Fibroblast of lung (primary cell): ENCODE data around the gene NUDT5. TPM values are rescaled to one million over a fixed set of nuclear protein-coding genes. Genes with fewer than 3 reads are reported as not detected.
A peak's percentile ranks its signal among the peaks of the same experiment; 100 is the strongest.

Source experiments
- DNase-seq, 2 donors: peaks; one replicate each; pipeline versions ENCODE4 v3.0.0 to v3.0.0-alpha.2; 2010; ENCODE audit warnings: low read depth in 2 of 2
- H2AFZ ChIP-seq: 2 replicates; pipeline ENCODE4 v1.5.1; 2012; ENCODE audit warnings: low read length, control low read depth, inconsistent platforms
- H3K27ac ChIP-seq: 2 replicates; pipeline ENCODE4 v1.5.1; 2011; ENCODE audit warnings: low read length, control low read depth; ENCODE audit not compliant: insufficient read depth
- H3K27me3 ChIP-seq: 2 replicates; pipeline ENCODE4 v1.5.1; 2011; ENCODE audit warnings: mild to moderate bottlenecking, low read length; ENCODE audit not compliant: control insufficient read depth, insufficient read depth
- H3K36me3 ChIP-seq: 2 replicates; pipeline ENCODE4 v1.5.1; 2011; ENCODE audit warnings: low read length; ENCODE audit not compliant: control insufficient read depth, insufficient read depth
- H3K4me1 ChIP-seq: 2 replicates; pipeline ENCODE4 v1.5.1; 2011; ENCODE audit warnings: low read length; ENCODE audit not compliant: control insufficient read depth, insufficient read depth; ENCODE audit errors: extremely low read depth
- H3K4me2 ChIP-seq: 2 replicates; pipeline ENCODE4 v1.5.1; 2011; ENCODE audit warnings: low read length, control low read depth; ENCODE audit not compliant: insufficient read depth; ENCODE audit errors: extremely low read depth
- H3K4me3 ChIP-seq, 4 experiments: fragments of 200-600 bp in 1 of 4; sonication (generic) in 1 of 4; replicated peaks in 1 of 4; 2 replicates each; pipeline ENCODE4 v1.5.1; 2011 to 2016; ENCODE audit warnings: low read length in 4 of 4, low read depth in 3 of 4, mild to moderate bottlenecking in 3 of 4, control low read depth in 2 of 4, inconsistent platforms in 1 of 4, mixed read lengths in 1 of 4; ENCODE audit not compliant: insufficient read depth in 1 of 4; ENCODE audit errors: control extremely low read depth in 1 of 4
- H3K79me2 ChIP-seq: 2 replicates; pipeline ENCODE4 v1.5.1; 2012; ENCODE audit warnings: mild to moderate bottlenecking, low read length, inconsistent platforms; ENCODE audit not compliant: control insufficient read depth, insufficient read depth
- H3K9ac ChIP-seq: 2 replicates; pipeline ENCODE4 v1.5.1; 2011; ENCODE audit warnings: mild to moderate bottlenecking, low read length, control low read depth; ENCODE audit not compliant: insufficient read depth
- H3K9me3 ChIP-seq: 2 replicates; pipeline ENCODE4 v1.5.1; 2012; ENCODE audit warnings: low read depth, low read length; ENCODE audit not compliant: control insufficient read depth, insufficient read depth
- H4K20me1 ChIP-seq: 2 replicates; pipeline ENCODE4 v1.5.1; 2011; ENCODE audit warnings: low read length; ENCODE audit not compliant: control insufficient read depth, insufficient read depth; ENCODE audit errors: extremely low read depth
- CTCF ChIP-seq, 2 donors: IDR thresholded peaks in 1 of 2; conservative IDR thresholded peaks in 1 of 2; 1 replicate in 1 of 2; 2 replicates in 1 of 2; pipeline ENCODE4 v1.5.1; 2011 to 2012; ENCODE audit warnings: low read length in 2 of 2, control low read depth in 1 of 2, inconsistent platforms in 1 of 2, low read depth in 1 of 2, mild to moderate bottlenecking in 1 of 2
- EZH2 ChIP-seq: IDR thresholded peaks from 2 replicates; pipeline ENCODE4 v1.5.1; 2012; ENCODE audit warnings: low read length, control low read depth, mild to moderate bottlenecking; ENCODE audit errors: missing control alignments
- polyA plus RNA-seq, 2 donors: library from polyadenylated mRNA; depleted of rRNA in 1 of 2; stranded (reverse) in 1 of 2; unstranded in 1 of 2; fragments of >200 nt; gene quantifications; 2 replicates each; pipeline ENCODE4 v1.2.1, GENCODE V29; 2011 to 2012; ENCODE audit warnings: missing spikeins in 1 of 2
- total RNA-seq: library from RNA; depleted of rRNA; stranded (reverse); fragments of >200 nt; gene quantifications from 2 replicates; pipeline ENCODE4 v1.2.1, GENCODE V29; 2014

The NUDT5 gene
- total and polyA plus RNA-seq, 2 donors (not counting 1 experiment from before 2014, with no cell fraction given), result 58.8 to 69.4 TPM

GRCh38 chr10:12198156-12198555 is 2.5 kb upstream of the NUDT5 start:
- H3K27ac ChIP-seq, result no peak overlapping the region
- no peak overlapping the region for H2AFZ ChIP-seq
- no peaks in the 10 kb centered on the region for H3K9me3 ChIP-seq
- H3K4me3 ChIP-seq, result no peak overlapping the region
- H3K79me2 ChIP-seq, result peaks cover 69% of the 10 kb centered on the region
- TF ChIP-seq EZH2, result no peak
- TF ChIP-seq CTCF (conservative IDR thresholded peaks at IDR 0.05 in 1 of 2, IDR thresholded peaks at IDR 0.05 in 1 of 2; ENCODE audit: low read depth in 1 of 2, low read length in 2 of 2), result no peak
- peaks cover 4% of the 10 kb centered on the region for H3K4me1 ChIP-seq
- H3K4me2 ChIP-seq, result no peak overlapping the region
- no peak for DNase-seq
- H3K27me3 ChIP-seq, result no peaks in the 10 kb centered on the region
- H3K36me3 ChIP-seq, result peaks cover 6% of the 10 kb centered on the region
- H4K20me1 ChIP-seq, result peaks cover 3% of the 10 kb centered on the region
- H3K9ac ChIP-seq, result no peak overlapping the region

DNA sequence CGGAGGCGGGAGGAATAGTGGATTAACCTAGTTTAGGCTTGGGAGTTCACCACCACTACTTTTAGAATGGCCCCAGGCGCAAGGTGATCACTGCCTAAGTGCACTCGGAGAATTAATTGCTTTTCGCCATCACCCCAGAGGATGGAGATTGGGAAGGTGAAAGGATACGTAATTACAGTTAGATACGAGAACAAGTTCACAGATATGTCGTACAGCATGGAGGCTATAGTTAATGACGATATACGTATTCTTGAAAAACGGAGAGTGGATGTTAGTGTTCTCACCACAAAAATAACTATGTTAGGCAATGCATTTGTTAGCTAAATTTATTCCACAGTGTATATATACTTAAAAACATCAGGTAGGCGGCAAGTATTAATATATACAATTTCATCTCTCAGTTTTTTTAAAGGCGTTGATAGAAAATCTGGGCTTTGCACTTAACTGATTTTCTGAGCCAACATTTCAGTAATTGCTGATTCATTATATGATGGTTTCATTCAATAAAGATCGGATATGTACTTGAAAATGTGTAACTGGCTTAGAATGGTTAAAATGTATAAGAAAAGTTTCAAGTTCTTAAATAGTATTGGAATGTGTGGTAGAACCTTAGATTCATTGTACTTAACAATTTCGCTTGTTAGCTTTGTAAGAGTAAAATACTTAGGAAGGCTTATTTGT is 980 bp upstream of the NUDT5 start:
- no peak for DNase-seq
- H3K4me1 ChIP-seq, result peaks cover 6% of the 10 kb centered on the region
- H3K9me3 ChIP-seq, result no peaks in the 10 kb centered on the region
- H3K4me3 ChIP-seq, result peak overlapping the region; percentile 75 to 99 (median 93)
- peak overlapping the region; percentile 88 for H3K4me2 ChIP-seq
- peaks cover 74% of the 10 kb centered on the region for H3K79me2 ChIP-seq
- peaks cover 3% of the 10 kb centered on the region for H4K20me1 ChIP-seq
- peaks cover 3% of the 10 kb centered on the region for H3K36me3 ChIP-seq
- peak overlapping the region; percentile 90 for H3K27ac ChIP-seq
- TF ChIP-seq EZH2 (no peak), CTCF (conservative IDR thresholded peaks at IDR 0.05 in 1 of 2, IDR thresholded peaks at IDR 0.05 in 1 of 2; ENCODE audit: low read depth in 1 of 2, low read length in 2 of 2) (no peak)
- no peaks in the 10 kb centered on the region for H3K27me3 ChIP-seq
- peak overlapping the region; percentile 74 for H2AFZ ChIP-seq
- H3K9ac ChIP-seq, result peak overlapping the region; percentile 81

GRCh38 chr10:12195281-12195602 is 449 bp downstream of the NUDT5 start:
- Histone ChIP-seq H3K27me3 (no peaks in the 10 kb centered on the region), H3K79me2 (peaks cover 77% of the 10 kb centered on the region), H4K20me1 (peaks cover 3% of the 10 kb centered on the region), H3K36me3 (peaks cover 1% of the 10 kb centered on the region), H3K4me1 (peaks cover 6% of the 10 kb centered on the region), H2AFZ (peak overlapping the region; percentile 90), H3K9ac (peak overlapping the region; percentile 81), H3K9me3 (no peaks in the 10 kb centered on the region), H3K4me2 (peak overlapping the region; percentile 61), H3K27ac (peak overlapping the region; percentile 90), H3K4me3 (peak overlapping the region; percentile 75 to 99 (median 93))
- TF ChIP-seq CTCF (conservative IDR thresholded peaks at IDR 0.05 in 1 of 2, IDR thresholded peaks at IDR 0.05 in 1 of 2; ENCODE audit: low read depth in 1 of 2, low read length in 2 of 2), result no peak
- TF ChIP-seq EZH2, result no peak
- no peak for DNase-seq
